SK-N-SH (cell line): Measurements from ENCODE around the gene ITIH6.

Experiments
- CTCF ChIP-seq: fragments of 200-600 bp; sonication (generic); IDR thresholded peaks from 2 replicates; pipeline ENCODE4 v1.6.1; 2017; ENCODE audit warnings: antibody characterized with exemption, mild to moderate bottlenecking, moderate library complexity
- MXI1 ChIP-seq: IDR thresholded peaks from 2 replicates; pipeline ENCODE4 v1.6.1; 2012; ENCODE audit warnings: mild to moderate bottlenecking, low read depth, low read length, improper control_type of control experiment
- TAF1 ChIP-seq: IDR thresholded peaks from 2 replicates; pipeline ENCODE4 v1.6.1; 2012; ENCODE audit warnings: low read depth, mild to moderate bottlenecking, low read length, moderate library complexity, borderline replicate concordance

- TF ChIP-seq MXI1 (no peak), TAF1 (no peak), CTCF (no peak)
Measured at GRCh38 chrX:54714424-54714823, 83.6 kb downstream of the ITIH6 start.
